HG02623 (cell line): ENCODE results near the gene F7.

Experiments
- ATAC-seq: cut with Tn5 transposase; IDR thresholded peaks from one replicate; pipeline ENCODE4 v1.9.1; 2021; ENCODE audit warnings: moderate library complexity; ENCODE audit not compliant: unreplicated experiment

Gene F7

DNA sequence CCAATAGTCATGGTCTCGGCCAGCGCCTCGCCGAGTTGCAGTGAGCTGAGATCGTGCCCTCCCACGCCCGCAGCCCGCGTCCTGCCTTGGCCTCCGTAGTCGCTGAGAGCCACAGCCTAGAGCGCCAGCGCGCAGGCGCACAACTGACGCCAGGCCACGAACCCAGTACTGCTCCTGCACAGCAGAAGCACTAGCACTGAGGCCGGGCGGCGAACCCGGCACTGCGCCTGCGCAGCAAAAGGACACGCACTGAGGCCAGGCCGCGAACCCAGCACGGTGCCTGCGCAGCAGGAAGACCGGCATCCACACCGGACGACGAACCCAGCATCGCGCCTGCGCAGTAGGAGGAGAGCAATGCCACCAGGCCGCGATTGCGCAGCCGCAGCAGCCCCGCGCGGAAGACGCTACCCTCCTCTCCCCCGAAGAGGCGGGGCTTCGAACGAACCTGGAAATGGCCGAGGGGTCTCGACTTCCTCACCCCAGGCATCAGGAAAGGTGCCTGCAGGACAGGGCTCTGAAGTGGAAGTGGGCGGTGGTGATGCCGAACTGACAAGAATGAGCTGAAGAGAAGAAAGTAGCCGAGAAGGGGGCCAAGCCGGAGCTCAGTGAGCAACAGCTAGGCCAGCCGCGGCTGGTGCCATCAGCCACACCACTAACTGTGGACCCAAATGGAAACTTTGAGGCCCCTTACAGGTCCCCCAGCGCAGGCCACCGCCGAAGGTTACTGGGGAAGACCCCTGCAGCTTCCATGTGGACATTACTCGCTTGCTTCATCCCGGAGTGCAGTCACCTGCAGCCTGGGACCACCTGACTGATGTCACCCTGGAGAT, 24.5 kb downstream of the F7 start:
- no peak for ATAC-seq

DNA sequence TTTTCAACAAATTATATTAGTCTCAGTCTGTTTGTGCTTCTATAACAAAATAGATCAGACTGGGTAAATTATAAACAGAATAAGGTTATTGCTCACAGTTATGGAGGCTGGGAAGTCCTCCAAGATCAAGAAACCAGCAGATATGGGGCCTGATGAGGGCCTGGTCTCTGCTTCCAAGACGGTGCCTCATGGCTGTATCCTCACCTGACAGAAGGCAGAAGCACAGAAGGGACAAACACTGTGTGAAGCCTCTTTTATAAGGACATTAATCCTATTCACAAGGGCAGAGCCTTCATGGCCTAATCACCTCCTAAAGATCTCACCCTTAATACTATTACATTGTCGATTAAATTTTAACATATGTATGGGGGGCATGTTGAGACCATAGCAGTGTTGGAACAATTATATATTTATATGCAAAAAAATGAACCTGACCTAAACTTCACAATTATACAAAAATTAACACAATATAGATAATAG, 29.7 kb downstream of the F7 start:
- no peak for ATAC-seq

DNA sequence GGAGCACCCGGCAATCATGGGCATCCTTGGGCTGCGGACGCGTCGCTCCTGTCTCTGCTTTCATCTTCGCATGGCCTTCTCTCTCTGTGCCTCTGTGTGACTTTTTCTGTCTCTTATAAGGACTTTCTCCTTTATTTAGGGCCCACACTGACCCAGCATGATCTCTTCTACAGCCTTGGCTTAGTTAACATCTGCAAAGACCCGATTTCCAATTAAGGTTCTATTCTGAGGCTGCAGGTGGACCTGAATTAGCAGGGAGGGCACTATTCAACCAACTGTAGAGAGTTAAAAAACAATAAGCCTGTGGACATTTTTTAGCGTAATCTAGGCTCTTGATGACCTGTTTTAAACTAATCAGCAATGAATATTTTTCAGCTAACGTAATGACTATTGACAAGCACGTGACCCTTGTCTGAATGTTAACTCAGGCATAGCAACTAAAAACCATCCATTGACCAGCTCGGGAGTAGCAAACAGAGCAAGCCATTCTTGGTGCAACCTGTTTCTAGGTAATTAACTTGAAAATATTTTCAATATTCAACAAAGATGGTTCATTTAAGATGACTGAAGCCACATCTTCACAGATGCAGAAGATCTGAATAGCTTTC, 32.2 kb downstream of the F7 start:
- no peak for ATAC-seq

DNA sequence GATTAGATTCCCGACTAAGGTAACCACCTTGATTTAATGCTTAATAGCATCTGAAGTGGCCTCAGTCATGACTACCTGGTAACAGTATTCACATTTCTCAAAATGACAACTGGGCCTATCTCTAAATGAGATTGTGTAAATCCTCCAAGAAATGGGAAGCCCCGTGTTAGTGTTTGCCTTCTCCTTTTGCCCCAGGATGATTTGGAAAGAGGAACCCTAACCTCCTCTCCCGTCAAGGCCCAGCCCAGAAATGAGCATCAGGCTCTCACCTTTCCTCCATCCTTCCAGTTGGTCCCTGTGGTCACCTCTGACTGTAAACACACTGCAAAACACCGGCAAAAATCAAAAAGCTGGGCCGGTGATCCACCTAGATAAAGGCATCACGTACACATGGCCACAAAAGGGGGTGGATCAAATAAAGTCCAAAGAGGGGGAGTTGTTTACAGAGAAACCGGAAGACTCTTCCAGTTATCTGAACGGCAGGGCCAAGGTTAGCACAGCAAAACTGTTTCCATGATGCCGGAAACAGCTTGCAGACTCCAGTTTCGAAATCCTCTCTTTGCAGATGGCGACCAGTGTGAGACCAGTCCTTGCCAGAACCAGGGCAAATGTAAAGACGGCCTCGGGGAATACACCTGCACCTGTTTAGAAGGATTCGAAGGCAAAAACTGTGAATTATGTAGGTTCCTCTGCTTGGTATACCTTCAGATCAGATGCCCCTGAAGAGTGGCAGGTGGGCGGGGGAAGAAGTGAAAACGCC, 33.4 kb downstream of the F7 start:
- no peak for ATAC-seq

DNA sequence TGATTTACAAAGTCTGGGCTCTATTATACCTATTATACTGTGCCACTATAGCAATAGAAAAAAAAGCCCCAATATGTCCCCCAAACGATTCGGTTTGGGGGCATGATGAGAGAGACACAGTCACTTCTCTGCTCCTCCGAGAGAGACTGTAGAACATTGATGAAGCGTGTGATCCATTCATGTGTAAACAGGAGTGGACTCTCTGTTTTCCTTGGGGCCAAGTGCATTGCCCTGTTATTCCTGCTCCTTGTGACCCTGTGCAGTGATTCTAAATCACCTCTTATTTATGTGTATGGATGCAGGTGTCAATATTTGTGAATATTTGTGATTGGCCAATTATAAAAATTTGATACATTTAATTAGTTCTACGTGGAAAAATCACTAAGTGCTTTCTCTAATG, 34.0 kb downstream of the F7 start:
- no peak for ATAC-seq

DNA sequence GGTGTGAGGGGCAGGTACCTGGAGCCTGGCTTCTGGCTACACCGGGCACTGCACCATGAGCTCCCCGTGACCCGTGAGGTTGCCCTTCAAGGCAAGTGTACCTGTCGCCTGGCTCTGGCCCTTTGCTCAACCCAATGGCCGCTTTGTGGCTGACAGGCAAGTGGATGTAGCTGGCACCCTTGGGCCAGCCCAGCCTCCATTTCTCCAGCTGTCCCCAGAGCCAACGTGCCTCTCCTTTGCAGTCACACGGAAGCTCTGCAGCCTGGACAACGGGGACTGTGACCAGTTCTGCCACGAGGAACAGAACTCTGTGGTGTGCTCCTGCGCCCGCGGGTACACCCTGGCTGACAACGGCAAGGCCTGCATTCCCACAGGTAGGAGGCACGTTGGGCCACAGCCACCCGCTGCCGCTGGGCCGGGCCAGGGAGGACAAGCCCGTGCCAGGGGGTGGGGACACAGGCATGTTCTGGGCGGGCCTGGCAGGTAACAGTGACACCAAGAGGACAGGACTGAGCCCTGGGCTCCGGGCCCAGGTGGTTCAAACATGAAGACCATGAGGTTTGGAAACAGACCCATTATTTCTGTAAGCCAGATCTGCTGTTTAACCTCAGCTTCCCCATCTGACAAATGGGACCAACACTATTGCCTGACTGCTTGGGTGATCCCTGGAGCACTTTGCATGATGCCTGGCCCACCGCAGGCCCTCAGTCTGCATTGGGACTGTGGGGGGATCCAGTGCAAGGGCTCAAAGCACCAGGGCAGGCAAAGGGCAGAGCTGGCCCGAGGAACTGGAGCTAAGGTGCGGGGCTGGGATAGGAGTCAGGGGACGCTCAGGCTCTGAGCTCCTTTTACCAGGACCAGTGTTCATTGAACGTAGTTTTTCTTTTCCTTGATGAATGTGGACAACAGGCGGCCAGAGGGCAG, 35.3 kb downstream of the F7 start:
- ATAC-seq: no peak

DNA sequence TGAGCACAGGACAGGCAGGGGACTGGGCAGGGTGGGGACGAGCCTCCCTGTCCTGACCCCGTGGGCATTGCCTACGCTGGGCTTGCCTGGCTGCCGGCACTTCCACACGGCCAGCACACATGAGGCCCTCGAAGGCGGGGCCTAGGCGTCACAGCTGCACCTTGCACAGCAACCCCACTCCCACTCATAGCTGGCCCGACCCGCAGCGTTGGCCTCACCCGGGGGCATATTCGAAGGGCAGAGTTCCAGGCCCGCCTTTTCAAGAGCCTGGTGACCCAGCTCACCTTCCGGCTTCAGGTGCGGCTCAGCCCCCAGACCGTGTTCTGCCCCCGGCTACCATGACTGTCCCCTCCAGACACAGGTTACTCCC, 36.0 kb downstream of the F7 start:
- ATAC-seq: no peak

DNA sequence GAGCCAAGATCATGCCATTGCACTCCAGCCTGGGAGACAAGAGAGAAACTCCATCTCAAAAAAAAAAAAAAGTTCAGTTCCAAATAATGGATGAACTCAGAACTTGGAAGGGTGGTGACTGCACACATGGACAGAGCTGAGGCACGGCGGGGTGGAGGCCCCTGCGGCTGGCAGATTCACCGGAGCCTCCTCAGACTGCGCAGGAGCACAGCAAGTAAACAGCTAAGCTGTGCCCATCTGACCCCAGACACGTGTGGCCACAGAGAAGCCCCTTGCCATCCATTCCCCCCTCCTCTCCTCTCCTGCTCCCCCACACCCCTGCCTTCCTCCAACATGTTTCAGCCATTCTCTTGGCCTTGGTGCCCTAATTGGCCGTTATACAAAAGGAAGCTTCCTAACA, 37.3 kb downstream of the F7 start:
- no peak for ATAC-seq

DNA sequence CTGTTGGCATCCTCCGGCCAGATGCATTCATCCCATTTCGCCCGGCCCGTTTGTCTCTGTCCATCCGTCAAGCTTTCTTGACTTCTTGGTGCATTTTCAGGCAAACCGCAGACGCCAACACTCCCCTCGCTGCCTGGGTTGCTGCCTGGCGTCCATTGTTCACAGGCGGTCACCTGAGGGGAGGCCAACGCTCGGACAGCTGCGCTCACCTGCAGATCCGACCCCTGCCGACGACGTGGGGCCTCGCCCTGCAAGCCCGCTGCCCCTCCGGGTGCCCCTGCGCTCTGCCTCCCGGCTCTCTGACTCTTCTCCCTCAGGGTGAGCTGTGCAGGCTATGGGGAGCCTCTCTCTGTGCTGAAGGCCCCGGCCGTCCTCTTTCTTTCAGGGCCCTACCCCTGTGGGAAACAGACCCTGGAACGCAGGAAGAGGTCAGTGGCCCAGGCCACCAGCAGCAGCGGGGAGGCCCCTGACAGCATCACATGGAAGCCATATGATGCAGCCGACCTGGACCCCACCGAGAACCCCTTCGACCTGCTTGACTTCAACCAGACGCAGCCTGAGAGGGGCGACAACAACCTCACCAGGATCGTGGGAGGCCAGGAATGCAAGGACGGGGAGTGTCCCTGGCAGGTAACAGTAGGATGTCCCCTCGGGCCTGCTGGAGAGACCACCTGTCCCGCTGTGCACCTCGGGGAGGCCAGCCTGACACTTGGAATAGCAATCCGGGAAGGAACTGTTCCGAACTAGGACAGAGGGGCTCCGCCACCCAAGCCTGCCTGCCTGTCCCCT, 38.1 kb downstream of the F7 start:
- no peak for ATAC-seq

DNA sequence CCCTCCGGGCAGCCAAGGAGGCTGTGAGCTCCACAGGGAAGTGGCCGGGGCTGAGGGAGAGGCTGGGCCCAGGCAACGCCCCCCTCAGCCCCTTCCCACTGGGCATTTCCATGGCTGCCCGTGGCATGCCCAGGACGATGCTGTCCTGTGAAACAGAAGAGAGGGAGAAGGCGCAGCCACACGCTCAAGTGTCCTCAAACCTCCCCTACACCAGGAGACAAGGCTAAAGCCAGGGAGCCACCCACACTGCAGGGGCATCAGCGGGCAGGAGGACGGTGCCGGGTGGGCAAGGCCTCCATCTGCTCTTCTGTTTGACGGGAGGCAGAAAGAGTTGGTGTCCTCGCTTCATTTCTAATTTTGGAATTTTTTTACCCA, 38.7 kb downstream of the F7 start:
- ATAC-seq: no peak

DNA sequence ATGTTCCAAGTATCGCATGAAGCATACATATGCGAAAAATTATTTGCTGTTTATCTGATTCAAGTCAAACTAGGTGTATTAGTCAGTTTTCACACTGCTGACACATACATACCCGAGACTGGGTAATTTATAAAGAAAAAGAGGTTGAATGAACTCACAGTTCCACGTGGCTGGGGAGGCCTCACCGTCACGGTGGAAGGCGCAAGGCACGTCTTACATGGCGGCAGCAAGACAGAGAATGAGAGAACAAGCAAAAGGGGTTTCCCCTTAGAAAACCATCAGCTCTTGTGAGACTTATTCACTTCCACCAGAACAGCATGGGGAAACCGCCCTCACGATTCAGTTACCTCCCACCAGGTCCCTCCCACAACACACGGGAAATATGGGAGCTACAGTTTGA, 39.9 kb downstream of the F7 start:
- ATAC-seq: no peak

DNA sequence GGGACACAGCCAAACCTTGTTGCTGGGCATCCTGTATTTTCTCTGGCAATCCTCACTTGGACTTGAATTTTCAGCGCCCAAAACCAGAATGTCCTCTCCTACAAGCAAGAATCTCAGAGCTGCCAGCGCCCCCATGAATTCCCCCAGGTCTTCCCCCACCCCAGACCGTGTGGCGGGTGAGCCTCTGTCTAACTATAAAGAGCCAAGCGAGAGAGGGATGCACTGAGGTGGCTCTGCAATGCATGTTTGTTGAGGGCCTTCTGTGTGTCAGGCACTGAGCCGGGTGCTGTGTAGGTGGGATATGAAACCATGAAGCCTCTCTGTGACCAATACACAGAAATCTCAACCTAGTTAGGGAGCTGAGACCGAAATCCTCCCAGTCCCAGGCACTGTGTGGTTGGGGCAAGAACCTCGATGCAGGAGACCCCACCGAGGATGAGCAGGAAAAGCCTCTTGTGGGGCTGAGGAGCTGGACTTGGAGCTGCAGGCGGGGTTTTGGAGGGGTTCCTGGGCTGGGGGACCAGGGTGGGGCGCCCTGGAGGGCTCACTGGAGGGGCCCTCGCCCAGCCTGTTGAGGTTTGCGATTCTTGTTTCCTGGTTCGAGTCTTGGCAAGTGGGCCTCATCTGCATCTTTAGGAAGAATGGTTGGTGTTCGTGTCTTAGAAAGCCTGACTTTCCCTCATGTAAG, 40.5 kb downstream of the F7 start:
- no peak for ATAC-seq

DNA sequence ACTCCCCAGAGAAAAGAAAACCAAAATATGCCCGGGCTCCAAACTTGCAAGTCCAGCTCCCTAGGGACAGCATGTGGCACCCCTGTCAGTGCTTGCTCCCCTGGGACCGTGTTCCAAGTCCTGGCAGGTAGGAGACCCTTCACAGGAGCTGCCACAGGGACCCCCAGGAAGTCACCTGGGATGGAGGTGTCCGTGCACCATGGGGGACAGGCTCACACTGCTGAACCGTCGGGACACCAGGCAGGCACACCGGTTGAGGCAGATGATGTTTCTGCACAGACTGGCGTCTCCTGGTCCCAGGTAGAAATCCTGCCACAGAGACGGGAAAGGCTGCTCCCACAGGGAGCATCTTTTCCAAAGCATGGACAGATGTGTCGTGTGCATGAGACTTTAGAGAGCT, 41.2 kb downstream of the F7 start:
- no peak for ATAC-seq

DNA sequence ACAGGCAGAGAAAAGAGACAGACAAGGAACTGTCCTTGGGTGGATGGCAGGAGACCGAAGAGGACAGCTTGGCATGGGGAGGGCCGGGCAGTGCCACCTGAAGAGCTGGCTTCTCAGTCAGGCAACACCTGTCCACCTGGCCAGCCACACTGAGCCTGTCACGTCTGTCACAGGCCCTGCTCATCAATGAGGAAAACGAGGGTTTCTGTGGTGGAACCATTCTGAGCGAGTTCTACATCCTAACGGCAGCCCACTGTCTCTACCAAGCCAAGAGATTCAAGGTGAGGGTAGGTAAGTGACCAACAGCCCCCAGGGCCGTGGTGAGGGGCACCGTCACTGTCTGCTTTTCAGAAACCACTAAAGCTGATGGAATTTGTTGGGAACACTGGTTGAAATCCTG, 41.6 kb downstream of the F7 start:
- no peak for ATAC-seq

DNA sequence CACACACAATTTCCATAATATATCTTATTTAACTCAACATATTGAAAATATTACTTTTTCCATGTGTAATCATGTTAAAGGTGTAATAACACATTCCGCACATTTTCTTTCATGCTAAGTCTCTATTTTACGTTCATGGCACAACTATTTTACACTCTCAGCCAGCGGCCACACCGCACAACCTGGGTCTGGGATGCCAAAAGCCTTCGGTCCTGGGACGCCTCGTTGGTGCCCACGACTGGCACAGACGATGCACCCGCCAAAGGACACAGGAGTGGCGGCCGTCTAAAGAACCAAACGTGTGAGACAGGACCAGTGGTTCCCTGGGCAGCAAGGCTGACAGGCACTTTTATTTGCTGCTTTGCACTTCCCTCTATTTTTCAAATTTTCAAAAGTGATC, 42.8 kb downstream of the F7 start:
- no peak for ATAC-seq

DNA sequence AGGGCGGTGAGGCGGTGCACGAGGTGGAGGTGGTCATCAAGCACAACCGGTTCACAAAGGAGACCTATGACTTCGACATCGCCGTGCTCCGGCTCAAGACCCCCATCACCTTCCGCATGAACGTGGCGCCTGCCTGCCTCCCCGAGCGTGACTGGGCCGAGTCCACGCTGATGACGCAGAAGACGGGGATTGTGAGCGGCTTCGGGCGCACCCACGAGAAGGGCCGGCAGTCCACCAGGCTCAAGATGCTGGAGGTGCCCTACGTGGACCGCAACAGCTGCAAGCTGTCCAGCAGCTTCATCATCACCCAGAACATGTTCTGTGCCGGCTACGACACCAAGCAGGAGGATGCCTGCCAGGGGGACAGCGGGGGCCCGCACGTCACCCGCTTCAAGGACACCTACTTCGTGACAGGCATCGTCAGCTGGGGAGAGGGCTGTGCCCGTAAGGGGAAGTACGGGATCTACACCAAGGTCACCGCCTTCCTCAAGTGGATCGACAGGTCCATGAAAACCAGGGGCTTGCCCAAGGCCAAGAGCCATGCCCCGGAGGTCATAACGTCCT, 43.4 kb downstream of the F7 start:
- no peak for ATAC-seq

DNA sequence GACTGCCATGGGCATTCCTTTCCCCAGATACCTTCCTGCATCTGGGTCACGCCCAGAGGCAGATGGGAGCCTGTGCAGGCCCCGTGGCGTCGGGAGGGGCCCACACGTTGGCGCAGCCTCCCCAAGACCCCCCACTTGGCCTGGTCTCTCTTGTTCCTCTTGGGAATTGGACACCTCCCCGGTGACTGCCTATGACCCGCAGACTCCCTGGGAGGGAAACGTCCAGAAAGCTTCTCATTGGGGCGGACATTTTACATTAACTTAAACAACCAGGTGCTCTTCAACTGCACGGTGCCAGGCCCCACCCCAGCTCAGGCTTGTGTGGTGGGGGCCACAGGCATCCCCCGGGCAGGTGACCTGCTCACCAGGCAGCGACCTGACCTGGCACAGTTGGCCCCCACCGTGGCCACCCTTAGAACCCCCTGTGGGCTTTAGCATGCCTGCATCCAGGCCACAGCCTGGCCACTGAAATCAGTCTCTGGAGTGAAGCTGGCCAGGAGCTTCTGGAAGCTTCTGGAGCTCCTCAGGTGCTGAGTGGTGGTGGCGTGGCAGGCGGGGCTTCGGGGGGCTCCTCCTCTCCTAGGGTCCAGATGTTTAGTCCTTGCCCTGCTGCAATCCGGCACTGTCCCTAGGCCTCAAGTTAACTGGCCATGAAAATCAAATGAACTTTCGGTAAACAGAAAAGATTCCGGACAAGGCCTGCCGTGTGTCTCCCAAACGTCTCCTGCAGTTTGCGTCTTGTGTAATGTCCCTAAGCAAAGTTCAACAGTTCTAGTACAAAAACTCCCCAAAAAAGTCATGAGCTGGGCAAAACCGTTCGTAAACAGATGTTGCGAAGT, 44.3 kb downstream of the F7 start:
- ATAC-seq: no peak

DNA sequence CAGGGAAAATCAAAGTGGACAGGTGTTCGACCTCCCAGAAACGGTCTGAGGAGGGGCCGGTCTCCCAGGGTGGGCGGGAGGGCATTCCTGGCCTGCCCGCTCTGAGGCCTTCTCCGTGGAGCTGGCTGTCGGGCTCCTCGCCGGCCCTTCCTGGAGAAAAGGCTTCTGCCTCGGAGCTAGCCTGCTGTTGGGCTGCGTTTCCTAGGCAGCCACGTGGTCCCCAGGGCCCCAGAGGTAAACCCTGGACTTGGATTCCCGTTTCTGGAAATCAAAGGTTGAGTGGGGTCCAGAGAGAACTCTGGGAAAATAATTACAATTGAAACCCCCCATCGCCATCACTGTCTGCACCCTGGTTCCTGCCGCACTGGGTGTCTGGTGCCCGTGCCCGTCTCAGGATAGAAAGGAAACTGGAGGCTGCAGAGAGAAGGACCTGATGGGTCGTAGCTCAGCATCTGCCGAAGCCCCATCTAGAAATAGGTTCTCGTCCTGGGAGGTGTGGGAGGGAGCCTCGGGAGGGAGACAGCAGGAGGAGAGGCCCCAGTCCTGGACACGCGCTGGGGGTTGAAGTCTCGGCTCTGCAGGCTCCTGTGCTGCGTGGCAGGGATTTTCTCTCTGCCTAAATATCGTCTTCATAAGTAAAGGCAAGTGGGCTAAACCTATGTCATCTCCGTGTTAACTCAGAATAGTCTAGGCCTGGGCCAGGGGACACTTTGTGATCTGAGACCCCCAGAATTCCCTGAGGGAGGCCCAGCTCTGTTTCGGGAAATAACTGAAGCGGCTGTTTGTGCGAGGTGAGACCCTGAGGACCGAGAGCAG, 45.2 kb downstream of the F7 start:
- ATAC-seq: no peak
